MM.1S (cell line): ENCODE results near the gene PPP5C.

ENCODE experiments used
- EZH2 ChIP-seq: fragments of 300-600 bp; sonication (generic); optimal IDR thresholded peaks from 2 replicates; pipeline ENCODE3; 2017; ENCODE audit warnings: low read depth, mild to moderate bottlenecking, antibody characterized with exemption, low read length, mixed read lengths
- EZH2phosphoT487 ChIP-seq: fragments of 300-600 bp; sonication (generic); IDR thresholded peaks from 2 replicates; pipeline ENCODE4 v1.6.1; 2018; ENCODE audit warnings: antibody characterized with exemption, low read length

GRCh38 chr19:46356149-46357055 lies 9.5 kb downstream of the PPP5C start:
- TF ChIP-seq EZH2 (no peak), EZH2phosphoT487 (no peak)
